GM18502 (cell line): ENCODE data around the gene TTLL12.
"Not testable (repeated sequence)": the region's sequence is repeated elsewhere in the genome, so short reads cannot be mapped to it uniquely, and the experiment has no call there.

ENCODE experiments used
- ATAC-seq: cut with Tn5 transposase; IDR thresholded peaks from one replicate; pipeline ENCODE4 v1.9.1; 2021; ENCODE audit warnings: mild to moderate bottlenecking; ENCODE audit not compliant: unreplicated experiment, poor library complexity

The TTLL12 gene

GRCh38 chr22:43158778-43159483, 28.0 kb downstream of the TTLL12 start:
- no peak for ATAC-seq

- no peak for ATAC-seq
Measured at GRCh38 chr22:43157874-43158546, 28.9 kb downstream of the TTLL12 start.

DNA sequence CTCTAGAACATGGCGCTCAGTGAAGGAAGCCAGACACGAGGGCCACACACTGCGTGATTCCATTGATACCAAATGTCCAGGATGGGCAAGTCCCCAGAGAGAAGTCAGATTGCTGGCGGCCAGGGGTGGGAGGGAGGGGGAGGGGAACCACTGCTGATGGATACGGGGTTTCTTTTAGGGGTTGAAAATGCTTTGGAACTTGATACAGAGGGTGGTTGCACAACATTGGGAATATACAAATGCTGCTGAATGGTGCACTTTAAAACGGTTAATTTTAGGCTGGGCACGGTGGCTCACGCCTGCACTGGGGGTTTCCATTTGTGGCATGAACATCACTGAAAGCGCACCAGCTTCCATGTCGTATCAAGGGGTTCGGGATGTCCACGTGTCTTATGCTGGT, 30.5 kb downstream of the TTLL12 start:
- ATAC-seq = no peak

DNA sequence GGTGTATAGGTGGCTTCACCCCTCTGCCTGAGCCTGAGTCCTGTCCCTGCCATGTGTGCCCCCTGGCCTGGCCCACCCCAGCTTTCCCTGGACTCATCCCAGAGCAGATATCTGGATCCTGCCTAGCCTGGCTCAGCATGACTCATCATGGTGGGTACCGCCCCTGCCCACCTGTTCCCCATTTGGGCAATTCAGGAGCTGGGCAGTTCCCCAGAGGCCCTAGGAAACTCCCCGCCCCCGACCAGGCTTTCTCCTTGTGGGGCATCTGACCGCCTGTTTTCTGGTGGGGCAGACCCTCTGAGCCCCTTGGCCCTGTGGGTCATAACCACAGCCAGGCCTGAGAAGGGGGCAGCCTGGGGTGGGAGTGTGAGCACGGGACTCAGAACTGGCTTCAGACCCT, 31.1 kb downstream of the TTLL12 start:
- ATAC-seq = no peak

GRCh38 chr22:43154887-43155536, 31.9 kb downstream of the TTLL12 start:
- no peak for ATAC-seq

DNA sequence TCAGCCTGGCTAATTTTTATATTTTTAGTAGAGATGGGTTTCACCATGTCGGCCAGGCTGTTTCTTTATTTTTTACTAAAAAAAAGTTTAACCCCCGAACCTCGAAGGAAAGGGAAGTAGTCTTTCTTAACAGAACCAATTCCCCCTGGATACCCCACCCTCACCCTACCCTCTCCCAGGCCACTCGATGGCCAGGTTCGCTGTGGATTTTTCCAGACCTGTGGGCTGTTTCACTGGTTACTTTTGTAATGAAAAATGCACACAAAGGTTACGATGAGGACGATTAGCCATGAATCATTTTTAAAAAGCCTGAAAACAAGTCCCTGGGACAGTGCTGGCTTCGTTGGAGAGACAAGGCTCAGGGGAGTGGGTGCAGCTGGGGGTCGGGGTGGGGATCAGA, 33.0 kb downstream of the TTLL12 start:
- no peak for ATAC-seq

- ATAC-seq = no peak
Measured at GRCh38 chr22:43152357-43153071, 34.4 kb downstream of the TTLL12 start.

- no peak for ATAC-seq
Measured at GRCh38 chr22:43152003-43152356, 35.0 kb downstream of the TTLL12 start.

DNA sequence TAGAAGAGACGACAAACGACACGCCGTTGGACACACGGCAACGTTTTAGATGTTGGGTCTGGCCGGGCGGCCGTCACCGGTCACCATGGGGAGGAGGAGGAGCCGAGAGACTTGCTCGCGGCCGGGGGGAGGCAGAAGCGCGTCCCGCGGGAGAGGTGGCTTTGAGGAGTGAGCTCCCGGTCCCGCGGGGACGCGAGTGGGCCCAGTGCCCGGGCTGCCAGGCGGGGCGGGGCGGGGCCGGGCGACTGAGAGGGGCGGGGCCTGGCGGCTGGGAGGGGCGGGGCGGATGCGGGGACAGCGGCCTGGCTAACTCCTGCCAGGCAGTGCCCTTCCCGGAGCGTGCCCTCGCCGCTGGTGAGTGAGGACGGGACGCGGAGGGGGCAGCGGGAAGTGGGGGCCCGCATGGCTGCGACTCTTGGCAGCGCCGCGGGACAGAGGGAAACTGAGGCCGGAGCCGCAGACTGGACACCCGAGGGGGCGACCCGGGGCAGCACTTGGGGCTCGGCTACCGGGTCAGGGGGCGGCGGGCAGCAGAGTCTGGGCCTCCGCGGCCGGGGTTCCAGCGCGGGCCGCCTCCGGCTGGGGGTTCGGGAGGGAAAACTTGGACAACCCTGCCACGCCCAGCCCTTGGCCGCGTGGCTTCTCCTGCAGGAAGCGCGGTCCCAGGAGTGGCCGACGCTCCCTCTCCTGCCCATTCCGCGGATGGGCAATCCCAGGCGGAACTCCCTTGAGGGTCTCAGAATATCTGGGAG, 35.5 kb downstream of the TTLL12 start, which contains the start of gene TSPO:
TSS of gene TSPO (plus strand) at position 309 of the 752 bp plus-strand sequence. CDS start 7,680 bp downstream, outside the sequence.
- ATAC-seq = no peak

DNA sequence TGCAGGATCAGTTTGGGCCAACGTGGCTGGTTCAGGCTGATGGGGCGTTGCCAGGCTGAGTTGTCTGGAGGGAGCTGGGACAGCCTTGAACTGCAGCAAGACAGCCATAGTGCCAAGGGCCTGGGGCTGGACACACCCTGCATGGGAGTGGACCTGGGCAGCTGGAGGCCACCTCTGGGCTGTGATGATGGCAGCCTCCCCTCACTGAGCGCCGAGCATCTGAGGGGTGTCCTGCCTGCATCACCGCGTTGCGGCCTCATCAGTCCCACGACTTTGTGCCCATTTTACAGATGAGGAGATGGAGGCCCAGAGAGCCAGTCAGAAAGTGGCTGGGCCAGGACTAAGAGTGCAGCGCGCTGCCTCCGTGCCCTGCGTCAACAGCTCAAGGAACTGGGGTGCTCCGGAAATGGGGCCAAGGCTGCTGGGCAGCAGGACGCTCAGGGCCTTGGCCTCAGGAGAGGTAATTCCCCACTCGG, 36.2 kb downstream of the TTLL12 start:
- ATAC-seq = no peak

GRCh38 chr22:43148581-43148980, 38.4 kb downstream of the TTLL12 start:
- ATAC-seq = no peak

DNA sequence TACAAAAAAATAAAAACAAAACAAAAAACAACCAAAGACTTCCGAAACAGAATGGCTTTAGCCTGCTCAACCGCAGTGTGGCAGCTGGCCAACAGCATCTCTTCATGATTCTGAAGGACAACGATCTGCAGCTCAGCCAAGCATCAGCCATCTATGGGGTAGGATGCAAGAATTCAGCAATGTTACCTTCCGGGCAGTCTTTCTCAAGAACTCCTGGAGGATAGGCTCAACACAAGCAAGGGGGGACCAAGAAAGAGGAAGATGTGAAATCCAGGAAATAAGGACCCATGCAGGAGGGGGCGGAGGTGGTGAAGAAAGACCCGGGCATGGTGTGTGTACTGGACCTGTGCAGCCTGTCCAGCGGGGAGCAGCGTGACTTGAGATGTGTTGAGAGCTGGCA, 39.1 kb downstream of the TTLL12 start:
- no peak for ATAC-seq

- ATAC-seq = not testable (repeated sequence)
Measured at GRCh38 chr22:43146332-43146731, 40.6 kb downstream of the TTLL12 start.

- ATAC-seq = not testable (repeated sequence)
Measured at GRCh38 chr22:43145371-43145770, 41.6 kb downstream of the TTLL12 start.

DNA sequence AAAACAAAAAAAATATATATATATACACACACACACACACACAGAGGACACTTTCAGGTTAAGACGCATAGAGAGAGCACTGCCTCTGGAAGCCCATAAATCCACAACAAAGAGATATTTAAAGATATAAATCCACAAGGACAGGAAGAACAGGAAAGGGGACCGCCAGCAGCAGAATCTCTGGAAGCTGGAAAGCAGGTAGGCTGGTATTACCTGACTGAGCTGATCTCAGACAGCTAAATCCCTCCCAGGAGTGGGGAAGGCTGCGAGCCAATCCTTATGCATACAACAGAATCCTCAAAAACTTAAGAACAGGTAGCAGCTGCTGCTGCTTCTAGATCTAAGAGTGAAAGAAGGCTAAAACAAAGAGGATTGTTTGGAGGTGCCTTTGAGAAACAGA, 42.0 kb downstream of the TTLL12 start:
- ATAC-seq = no peak

GRCh38 chr22:43142880-43143562, 43.9 kb downstream of the TTLL12 start, which contains the start of gene MCAT:
Gene MCAT, minus strand, starts transcription at chr22:43143398. Its CDS starts 50 bp downstream, at chr22:43143348.
- peak; percentile 83 for ATAC-seq

DNA sequence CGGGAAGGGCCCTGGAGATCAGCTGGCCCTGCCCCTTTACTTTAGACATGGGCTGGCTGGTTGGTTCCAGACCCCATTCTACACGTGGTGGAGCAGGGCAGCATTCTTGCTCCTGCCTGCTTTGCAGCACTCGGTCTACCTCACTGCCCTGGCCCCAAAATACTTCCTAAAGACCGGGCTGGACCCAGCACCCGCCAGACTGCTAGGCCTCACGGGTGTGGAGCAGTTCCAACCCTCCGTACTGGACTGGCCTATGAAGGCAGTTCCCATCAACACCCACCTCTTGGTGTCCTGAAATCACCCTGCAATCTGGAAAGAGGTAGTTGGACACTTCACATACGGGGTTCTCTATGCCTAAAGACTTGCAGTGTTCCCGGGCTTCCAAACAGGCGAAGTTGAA, 50.1 kb downstream of the TTLL12 start:
- ATAC-seq = no peak

DNA sequence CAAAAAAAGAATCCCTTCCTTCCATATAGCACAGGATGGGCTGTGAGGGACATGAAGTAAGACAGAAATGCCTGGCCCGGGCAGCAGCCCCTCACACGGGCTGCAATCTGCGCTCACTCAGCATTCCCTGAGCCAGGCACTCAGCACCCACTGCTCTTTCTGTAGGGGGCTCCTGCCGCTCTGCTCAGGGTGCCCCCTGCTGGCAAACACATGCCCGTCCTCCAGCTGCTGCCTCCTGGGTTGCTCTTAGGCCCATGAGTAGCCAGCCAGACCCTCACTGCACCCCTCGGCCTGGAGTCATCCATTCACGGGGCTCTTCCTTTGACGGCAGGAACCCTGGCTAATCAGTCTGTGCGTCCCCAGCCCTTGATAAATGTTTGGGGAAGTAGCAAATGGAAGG, 50.7 kb downstream of the TTLL12 start:
- ATAC-seq = no peak

GRCh38 chr22:43135565-43135964, 51.4 kb downstream of the TTLL12 start:
- no peak for ATAC-seq
